KMS-11 (cell line): ENCODE results near the gene PRSS35.

Source experiments
- H2AFZ ChIP-seq: fragments of 200-600 bp; sonication (generic); 2 replicates; pipeline ENCODE4 v1.6.1; 2016; ENCODE audit warnings: antibody characterized with exemption, mixed run types, low read depth
- H3K27ac ChIP-seq: fragments of 200-600 bp; sonication (generic); 2 replicates; pipeline ENCODE4 v1.6.1; 2016; ENCODE audit warnings: mild to moderate bottlenecking, mixed run types
- H3K27me3 ChIP-seq: fragments of 200-600 bp; sonication (generic); 2 replicates; pipeline ENCODE4 v1.6.1; 2017; ENCODE audit warnings: mild to moderate bottlenecking, low read depth, mixed run types, moderate library complexity; ENCODE audit not compliant: insufficient read depth
- H3K36me3 ChIP-seq: fragments of 200-600 bp; sonication (generic); 2 replicates; pipeline ENCODE4 v1.6.1; 2017; ENCODE audit warnings: mild to moderate bottlenecking, mixed run types; ENCODE audit not compliant: insufficient read depth
- H3K4me1 ChIP-seq: fragments of 200-600 bp; sonication (generic); 2 replicates; pipeline ENCODE4 v1.6.1; 2016; ENCODE audit warnings: mild to moderate bottlenecking, low read depth, mixed run types; ENCODE audit not compliant: poor library complexity, severe bottlenecking
- H3K4me2 ChIP-seq: fragments of 200-600 bp; sonication (generic); 2 replicates; pipeline ENCODE4 v1.7.0; 2016; ENCODE audit warnings: mild to moderate bottlenecking, mixed run types
- H3K4me3 ChIP-seq: fragments of 200-600 bp; sonication (generic); IDR thresholded peaks from 2 replicates; pipeline ENCODE4 v1.6.1; 2017; ENCODE audit warnings: low read depth, low read length, mixed read lengths; ENCODE audit not compliant: insufficient read depth
- H3K79me2 ChIP-seq: fragments of 200-600 bp; sonication (generic); 2 replicates; pipeline ENCODE4 v1.6.1; 2016; ENCODE audit warnings: low read depth, mixed run types; ENCODE audit not compliant: insufficient read depth
- H3K9ac ChIP-seq: fragments of 200-600 bp; sonication (generic); 2 replicates; pipeline ENCODE4 v1.6.1; 2016; ENCODE audit warnings: mild to moderate bottlenecking, mixed run types
- H4K20me1 ChIP-seq: fragments of 200-600 bp; sonication (generic); 2 replicates; pipeline ENCODE4 v1.6.1; 2016; ENCODE audit warnings: mild to moderate bottlenecking, mixed run types; ENCODE audit not compliant: insufficient read depth
- TF ChIP-seq, protein P1 (sequence below): fragments of 200-600 bp; sonication (generic); conservative IDR thresholded peaks from 2 replicates; pipeline ENCODE4 v1.6.1; 2017; ENCODE audit warnings: low read depth, mild to moderate bottlenecking, antibody characterized with exemption, low read length, moderate library complexity, mixed read lengths

The PRSS35 gene

GRCh38 chr6:83509441-83509840 lies 2.9 kb upstream of the PRSS35 start:
- no peak overlapping the region for H3K27ac ChIP-seq
- no peak overlapping the region for H2AFZ ChIP-seq
- no peak overlapping the region for H3K4me3 ChIP-seq
- no peaks in the 10 kb centered on the region for H4K20me1 ChIP-seq
- TF ChIP-seq, protein P1, sequence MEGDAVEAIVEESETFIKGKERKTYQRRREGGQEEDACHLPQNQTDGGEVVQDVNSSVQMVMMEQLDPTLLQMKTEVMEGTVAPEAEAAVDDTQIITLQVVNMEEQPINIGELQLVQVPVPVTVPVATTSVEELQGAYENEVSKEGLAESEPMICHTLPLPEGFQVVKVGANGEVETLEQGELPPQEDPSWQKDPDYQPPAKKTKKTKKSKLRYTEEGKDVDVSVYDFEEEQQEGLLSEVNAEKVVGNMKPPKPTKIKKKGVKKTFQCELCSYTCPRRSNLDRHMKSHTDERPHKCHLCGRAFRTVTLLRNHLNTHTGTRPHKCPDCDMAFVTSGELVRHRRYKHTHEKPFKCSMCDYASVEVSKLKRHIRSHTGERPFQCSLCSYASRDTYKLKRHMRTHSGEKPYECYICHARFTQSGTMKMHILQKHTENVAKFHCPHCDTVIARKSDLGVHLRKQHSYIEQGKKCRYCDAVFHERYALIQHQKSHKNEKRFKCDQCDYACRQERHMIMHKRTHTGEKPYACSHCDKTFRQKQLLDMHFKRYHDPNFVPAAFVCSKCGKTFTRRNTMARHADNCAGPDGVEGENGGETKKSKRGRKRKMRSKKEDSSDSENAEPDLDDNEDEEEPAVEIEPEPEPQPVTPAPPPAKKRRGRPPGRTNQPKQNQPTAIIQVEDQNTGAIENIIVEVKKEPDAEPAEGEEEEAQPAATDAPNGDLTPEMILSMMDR = no peak
- no peaks in the 10 kb centered on the region for H3K36me3 ChIP-seq
- no peak overlapping the region for H3K9ac ChIP-seq
- no peaks in the 10 kb centered on the region for H3K27me3 ChIP-seq
- H3K79me2 ChIP-seq = no peaks in the 10 kb centered on the region
- no peak overlapping the region for H3K4me2 ChIP-seq
- H3K4me1 ChIP-seq = no peaks in the 10 kb centered on the region

GRCh38 chr6:83510791-83511190 lies 1.5 kb upstream of the PRSS35 start:
- Histone ChIP-seq H3K36me3 (no peaks in the 10 kb centered on the region), H2AFZ (no peak overlapping the region), H3K27ac (no peak overlapping the region), H3K27me3 (no peaks in the 10 kb centered on the region), H4K20me1 (no peaks in the 10 kb centered on the region), H3K79me2 (no peaks in the 10 kb centered on the region), H3K4me1 (no peaks in the 10 kb centered on the region), H3K9ac (no peak overlapping the region), H3K4me3 (no peak overlapping the region), H3K4me2 (no peak overlapping the region)
- TF ChIP-seq, protein P1 = no peak

- Histone ChIP-seq H4K20me1 (no peaks in the 10 kb centered on the region), H3K9ac (no peak overlapping the region), H3K27ac (no peak overlapping the region), H3K27me3 (no peaks in the 10 kb centered on the region), H3K4me3 (no peak overlapping the region), H3K36me3 (no peaks in the 10 kb centered on the region), H3K4me1 (no peaks in the 10 kb centered on the region), H3K79me2 (no peaks in the 10 kb centered on the region), H3K4me2 (no peak overlapping the region), H2AFZ (no peak overlapping the region)
- TF ChIP-seq, protein P1 = no peak
These were observed 1.1 kb upstream of the PRSS35 start for GRCh38 chr6:83511266-83511665.

DNA sequence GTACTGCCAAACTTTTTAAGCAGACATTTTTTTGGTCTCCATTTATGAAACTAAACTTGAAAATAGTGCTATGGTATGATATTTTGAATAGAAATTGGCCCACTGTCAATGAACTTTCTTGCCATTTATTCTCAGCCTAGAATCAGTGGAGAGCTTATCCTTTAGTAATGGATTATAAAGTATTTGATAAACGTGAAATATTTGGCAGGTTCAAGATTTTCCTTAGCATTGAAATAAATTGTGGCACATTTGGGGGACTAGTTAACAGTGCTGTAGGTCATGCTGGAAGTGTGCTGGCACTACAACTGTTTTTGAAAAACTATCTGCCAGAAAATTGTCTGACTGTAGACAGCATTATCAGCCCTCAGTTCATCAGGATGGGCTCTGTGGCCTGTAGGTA lies 2.1 kb downstream of the PRSS35 start:
- Histone ChIP-seq H3K27ac (no peak overlapping the region), H3K27me3 (no peaks in the 10 kb centered on the region), H3K4me1 (no peaks in the 10 kb centered on the region), H3K4me3 (no peak overlapping the region), H3K9ac (no peak overlapping the region), H2AFZ (no peak overlapping the region), H3K36me3 (no peaks in the 10 kb centered on the region), H3K4me2 (no peak overlapping the region), H3K79me2 (no peaks in the 10 kb centered on the region), H4K20me1 (no peaks in the 10 kb centered on the region)
- TF ChIP-seq, protein P1 = no peak
